K562 (cell line): ENCODE results near the gene TNPO3.

Experiments
- CREM ChIP-seq: IDR thresholded peaks from 2 replicates; pipeline ENCODE4 v1.6.1; 2014; ENCODE audit warnings: antibody characterized with exemption, low read depth
- CTCF ChIP-seq, 3 experiments: IDR thresholded peaks in 2 of 3; conservative IDR thresholded peaks in 1 of 3; 2 replicates each; pipeline ENCODE4 v1.5.1; 2011 to 2012; ENCODE audit warnings: low read length in 3 of 3, mild to moderate bottlenecking in 3 of 3, control low read depth in 2 of 3, improper control_type of control experiment in 1 of 3, inconsistent platforms in 1 of 3, low read depth in 1 of 3, mixed read lengths in 1 of 3, moderate library complexity in 1 of 3; ENCODE audit not compliant: insufficient read depth in 2 of 3
- E4F1 ChIP-seq: fragments of 250-450 bp; sonication (Bioruptor Pico); IDR thresholded peaks from 2 replicates; pipeline ENCODE4 v1.5.0; 2021; ENCODE audit warnings: mild to moderate bottlenecking, borderline replicate concordance
- EZH2 ChIP-seq: IDR thresholded peaks from 2 replicates; pipeline ENCODE4 v1.6.1; 2012; ENCODE audit warnings: low read depth, mild to moderate bottlenecking, inconsistent platforms, low read length, borderline replicate concordance
- FOXM1 ChIP-seq, 2 experiments: fragments of 450-650 bp in 1 of 2; sonication (generic) in 1 of 2; formaldehyde crosslinking in 1 of 2; IDR thresholded peaks; 2 replicates each; pipeline versions ENCODE4 v1.6.1 to v1.9.0; 2017 to 2022; ENCODE audit warnings: low read depth in 2 of 2, mild to moderate bottlenecking in 2 of 2, missing genetic modification reagents in 1 of 2, moderate library complexity in 1 of 2
- JUN ChIP-seq, 2 experiments: sonication (generic) in 1 of 2; formaldehyde crosslinking in 1 of 2; IDR thresholded peaks; 2 replicates each; pipeline versions ENCODE4 v1.6.1 to v1.8.0; 2012 to 2022; ENCODE audit warnings: borderline replicate concordance in 2 of 2, mild to moderate bottlenecking in 2 of 2, improper control_type of control experiment in 1 of 2, low read depth in 1 of 2, low read length in 1 of 2, missing genetic modification reagents in 1 of 2
- LCOR ChIP-seq: sonication (generic); formaldehyde crosslinking; IDR thresholded peaks from 2 replicates; pipeline ENCODE4 v1.8.0; 2022; ENCODE audit warnings: mild to moderate bottlenecking, missing genetic modification reagents
- PRPF4 ChIP-seq: fragments of 200-400 bp; formaldehyde crosslinking; IDR thresholded peaks from one replicate; pipeline ENCODE4 v1.6.1; 2017; ENCODE audit warnings: low read length, low read depth, mild to moderate bottlenecking; ENCODE audit not compliant: insufficient read depth, poor library complexity, severe bottlenecking
- RBM14 ChIP-seq: fragments of 200-400 bp; formaldehyde crosslinking; IDR thresholded peaks from 2 replicates; pipeline ENCODE4 v1.6.1; 2018; ENCODE audit warnings: low read depth, mild to moderate bottlenecking, low read length, moderate library complexity, borderline replicate concordance; ENCODE audit not compliant: insufficient read depth
- RCOR1 ChIP-seq, 2 experiments: IDR thresholded peaks; 2 replicates each; pipeline ENCODE4 v1.6.1; 2012; ENCODE audit warnings: low read depth in 2 of 2, low read length in 2 of 2, borderline replicate concordance in 1 of 2, improper control_type of control experiment in 1 of 2
- SMC3 ChIP-seq: conservative IDR thresholded peaks from 2 replicates; pipeline ENCODE4 v1.6.1; 2011; ENCODE audit warnings: low read depth, low read length, improper control_type of control experiment; ENCODE audit not compliant: insufficient read depth
- ZNF12 ChIP-seq: sonication (generic); formaldehyde crosslinking; IDR thresholded peaks from 2 replicates; pipeline ENCODE4 v1.4.0; 2020; ENCODE audit warnings: mild to moderate bottlenecking, missing genetic modification reagents
- ZNF23 ChIP-seq: fragments of 250-450 bp; sonication (Bioruptor Pico); IDR thresholded peaks from 2 replicates; pipeline ENCODE4 v1.4.0; 2020; ENCODE audit warnings: mild to moderate bottlenecking
- ZNF707 ChIP-seq: fragments of 250-450 bp; sonication (Bioruptor Pico); conservative IDR thresholded peaks from 2 replicates; pipeline ENCODE4 v1.8.0; 2022; ENCODE audit warnings: inconsistent platforms, mild to moderate bottlenecking, moderate library complexity

- TF ChIP-seq ZNF12 (no peak), RBM14 (no peak), PRPF4 (no peak), ZNF23 (no peak), EZH2 (no peak), CTCF (IDR thresholded peaks at IDR 0.05 in 2 of 3, conservative IDR thresholded peaks at IDR 0.05 in 1 of 3; ENCODE audit: insufficient read depth in 2 of 3, low read depth in 1 of 3, low read length in 3 of 3) (no peak), LCOR (CRISPR knock-in tag) (no peak), SMC3 (no peak), CREM (no peak), ZNF707 (CRISPR knock-in tag) (no peak), E4F1 (CRISPR knock-in tag) (no peak), JUN (IDR thresholded peaks at IDR 0.05; ENCODE audit: borderline replicate concordance, low read depth, low read length) (no peak), JUN (CRISPR knock-in tag; IDR thresholded peaks at IDR 0.05; ENCODE audit: borderline replicate concordance) (no peak), RCOR1 (IDR thresholded peaks at IDR 0.05; ENCODE audit: borderline replicate concordance in 1 of 2, low read depth in 2 of 2, low read length in 2 of 2) (no peak), FOXM1 (IDR thresholded peaks at IDR 0.05; ENCODE audit: low read depth) (no peak), FOXM1 (CRISPR knock-in tag; IDR thresholded peaks at IDR 0.05; ENCODE audit: low read depth) (no peak)
Measured at GRCh38 chr7:128937271-128937646, 117.7 kb downstream of the TNPO3 start.
